ENCODE data around the gene FARS2.

GRCh38 chr6:5334341-5334740 is 73.0 kb downstream of the FARS2 start:
- TF ChIP-seq IRF3 (IDR thresholded peaks at IDR 0.05; ENCODE audit: low read depth, low read length) = no peak
- no peak for TF ChIP-seq FOXJ3 (CRISPR knock-in tag; IDR thresholded peaks at IDR 0.05)
- no peak for TF ChIP-seq CTCF (IDR thresholded peaks at IDR 0.05)
- TF ChIP-seq, protein P1, sequence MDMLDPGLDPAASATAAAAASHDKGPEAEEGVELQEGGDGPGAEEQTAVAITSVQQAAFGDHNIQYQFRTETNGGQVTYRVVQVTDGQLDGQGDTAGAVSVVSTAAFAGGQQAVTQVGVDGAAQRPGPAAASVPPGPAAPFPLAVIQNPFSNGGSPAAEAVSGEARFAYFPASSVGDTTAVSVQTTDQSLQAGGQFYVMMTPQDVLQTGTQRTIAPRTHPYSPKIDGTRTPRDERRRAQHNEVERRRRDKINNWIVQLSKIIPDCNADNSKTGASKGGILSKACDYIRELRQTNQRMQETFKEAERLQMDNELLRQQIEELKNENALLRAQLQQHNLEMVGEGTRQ (IDR thresholded peaks at IDR 0.05; ENCODE audit: borderline replicate concordance, low read depth, low read length) = no peak
- no peak for TF ChIP-seq EZH2phosphoT487 (IDR thresholded peaks at IDR 0.05; ENCODE audit: borderline replicate concordance, low read depth)
- TF ChIP-seq ZBTB33 (IDR thresholded peaks at IDR 0.05; ENCODE audit: borderline replicate concordance, low read depth) = no peak
- TF ChIP-seq NFIC (IDR thresholded peaks at IDR 0.05; ENCODE audit: borderline replicate concordance) = no peak
- no peak for TF ChIP-seq EP300 (IDR thresholded peaks at IDR 0.05; ENCODE audit: borderline replicate concordance in 1 of 2, low read depth in 1 of 2, low read length in 1 of 2)
- no peak for TF ChIP-seq POLR2AphosphoS5 (IDR thresholded peaks at IDR 0.05; ENCODE audit: low read depth, low read length)
- no peak for TF ChIP-seq RAD21 (IDR thresholded peaks at IDR 0.05; ENCODE audit: low read length)
- no peak for TF ChIP-seq MAX (IDR thresholded peaks at IDR 0.05; ENCODE audit: low read depth)
- no peak for TF ChIP-seq YY1 (IDR thresholded peaks at IDR 0.05; ENCODE audit: low read depth)
- TF ChIP-seq GABPA (IDR thresholded peaks at IDR 0.05; ENCODE audit: low read depth) = no peak
